Measurements from ENCODE around the gene SORL1.

Gene SORL1

DNA sequence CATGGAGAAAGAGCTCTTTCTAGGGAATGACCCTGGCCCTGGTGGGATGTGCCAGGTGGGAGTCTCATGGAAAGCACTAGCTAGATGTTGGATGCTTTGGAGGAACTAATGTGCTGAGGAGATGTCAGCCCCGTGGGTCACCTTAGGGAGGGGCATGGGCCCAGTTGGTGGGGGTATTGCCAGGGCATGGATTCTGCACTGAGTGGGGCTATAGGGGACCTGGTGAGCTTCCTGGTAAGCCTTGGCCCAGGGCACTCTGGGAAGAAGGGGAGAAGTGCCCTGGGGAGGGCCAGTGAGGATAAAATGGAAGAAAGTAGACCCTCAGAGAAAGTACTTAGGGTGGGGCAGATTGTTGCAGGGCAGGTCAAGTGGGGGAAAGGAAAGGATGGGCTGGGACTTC lies 65.9 kb downstream of the SORL1 start:
- TF ChIP-seq, protein P1, sequence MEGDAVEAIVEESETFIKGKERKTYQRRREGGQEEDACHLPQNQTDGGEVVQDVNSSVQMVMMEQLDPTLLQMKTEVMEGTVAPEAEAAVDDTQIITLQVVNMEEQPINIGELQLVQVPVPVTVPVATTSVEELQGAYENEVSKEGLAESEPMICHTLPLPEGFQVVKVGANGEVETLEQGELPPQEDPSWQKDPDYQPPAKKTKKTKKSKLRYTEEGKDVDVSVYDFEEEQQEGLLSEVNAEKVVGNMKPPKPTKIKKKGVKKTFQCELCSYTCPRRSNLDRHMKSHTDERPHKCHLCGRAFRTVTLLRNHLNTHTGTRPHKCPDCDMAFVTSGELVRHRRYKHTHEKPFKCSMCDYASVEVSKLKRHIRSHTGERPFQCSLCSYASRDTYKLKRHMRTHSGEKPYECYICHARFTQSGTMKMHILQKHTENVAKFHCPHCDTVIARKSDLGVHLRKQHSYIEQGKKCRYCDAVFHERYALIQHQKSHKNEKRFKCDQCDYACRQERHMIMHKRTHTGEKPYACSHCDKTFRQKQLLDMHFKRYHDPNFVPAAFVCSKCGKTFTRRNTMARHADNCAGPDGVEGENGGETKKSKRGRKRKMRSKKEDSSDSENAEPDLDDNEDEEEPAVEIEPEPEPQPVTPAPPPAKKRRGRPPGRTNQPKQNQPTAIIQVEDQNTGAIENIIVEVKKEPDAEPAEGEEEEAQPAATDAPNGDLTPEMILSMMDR (IDR thresholded peaks at IDR 0.05; ENCODE audit: borderline replicate concordance, insufficient read depth, low read depth, low read length), result no peak
- H3K4me3 ChIP-seq (ENCODE audit: low read depth, low read length), result no peak overlapping the region

- no peak overlapping the region for H3K4me3 ChIP-seq (ENCODE audit: low read depth, low read length)
- TF ChIP-seq, protein P1 (IDR thresholded peaks at IDR 0.05; ENCODE audit: borderline replicate concordance, insufficient read depth, low read depth, low read length), result no peak
Observed at GRCh38 chr11:121520243-121521144, 68.4 kb downstream of the SORL1 start.

DNA sequence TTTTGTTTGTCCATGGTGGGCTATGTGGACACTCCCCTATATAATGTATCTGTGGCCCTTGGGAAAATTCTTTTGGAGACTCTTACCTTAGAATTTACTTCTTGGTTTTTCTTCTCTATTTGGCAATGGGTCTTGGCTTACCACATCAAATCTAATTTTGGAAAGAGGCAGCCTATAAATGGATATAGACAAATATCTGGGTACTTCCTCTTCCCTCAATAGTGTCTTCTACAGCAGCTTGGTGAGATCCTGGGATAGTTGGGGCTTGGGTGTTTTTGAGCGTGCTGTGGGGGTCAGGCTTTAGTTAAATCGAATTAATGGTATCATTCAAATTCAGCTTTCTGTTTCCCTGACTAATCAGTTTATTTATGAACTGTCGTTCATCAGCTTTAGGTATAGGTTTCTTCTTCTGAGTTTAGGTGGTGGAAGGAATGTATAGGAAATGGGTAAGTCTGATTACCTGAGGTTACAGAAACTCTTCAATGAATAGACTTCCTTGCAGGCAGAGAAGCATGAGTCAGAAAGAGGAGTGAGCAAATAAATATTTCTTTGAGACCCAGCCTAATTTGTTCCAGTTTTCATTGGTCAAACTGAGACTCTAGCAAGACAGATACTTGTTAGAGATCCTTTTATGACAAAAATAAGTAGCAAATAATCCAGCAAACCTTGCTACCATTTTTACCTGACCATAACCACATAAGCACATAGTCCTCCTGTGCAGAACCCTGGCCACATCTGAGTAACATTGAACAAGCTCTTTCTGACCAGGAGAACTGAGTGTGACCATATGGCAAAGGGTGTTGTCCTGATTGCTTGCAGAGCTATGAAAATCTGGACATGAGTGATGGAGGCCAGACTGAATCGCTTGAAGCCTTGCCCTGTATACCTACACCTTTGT lies 69.3 kb downstream of the SORL1 start:
- H3K4me3 ChIP-seq (ENCODE audit: low read depth, low read length), result no peak overlapping the region
- TF ChIP-seq, protein P1 (IDR thresholded peaks at IDR 0.05; ENCODE audit: borderline replicate concordance, insufficient read depth, low read depth, low read length), result no peak

GRCh38 chr11:121522043-121522941 lies 70.2 kb downstream of the SORL1 start:
- TF ChIP-seq, protein P1 (IDR thresholded peaks at IDR 0.05; ENCODE audit: borderline replicate concordance, insufficient read depth, low read depth, low read length), result no peak
- no peak overlapping the region for H3K4me3 ChIP-seq (ENCODE audit: low read depth, low read length)

DNA sequence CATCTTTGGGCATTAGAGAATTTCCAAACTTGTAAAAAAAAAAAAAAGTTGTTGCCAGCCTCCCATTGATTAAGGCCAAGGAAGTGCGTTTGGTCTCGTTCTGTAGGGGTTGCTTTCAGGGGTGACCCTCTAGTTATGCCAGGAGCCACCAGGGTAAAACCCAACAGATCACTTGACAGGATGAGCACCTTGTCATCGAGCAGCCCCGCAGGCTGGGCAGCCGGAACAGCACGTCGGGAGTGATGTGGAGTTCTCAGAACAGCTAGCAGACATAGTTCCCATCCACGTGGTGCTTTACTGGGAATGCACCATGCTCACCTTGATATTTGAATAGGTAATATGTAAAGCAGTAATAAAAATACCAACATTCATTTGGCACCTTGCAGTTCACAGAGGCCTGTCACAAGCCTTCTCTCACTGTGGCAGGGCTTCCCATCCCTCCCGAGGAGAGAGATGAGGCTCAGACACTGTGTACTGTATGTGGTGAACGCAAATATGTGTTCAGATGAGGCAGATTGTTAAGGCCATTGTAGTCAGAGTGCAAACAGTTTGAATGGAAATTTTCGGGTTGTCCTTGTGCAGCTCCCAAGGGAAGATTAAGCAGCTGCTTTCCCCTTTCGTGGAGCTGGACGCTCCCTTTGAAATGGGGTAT lies 71.6 kb downstream of the SORL1 start:
- TF ChIP-seq, protein P1 (IDR thresholded peaks at IDR 0.05; ENCODE audit: borderline replicate concordance, insufficient read depth, low read depth, low read length), result no peak

DNA sequence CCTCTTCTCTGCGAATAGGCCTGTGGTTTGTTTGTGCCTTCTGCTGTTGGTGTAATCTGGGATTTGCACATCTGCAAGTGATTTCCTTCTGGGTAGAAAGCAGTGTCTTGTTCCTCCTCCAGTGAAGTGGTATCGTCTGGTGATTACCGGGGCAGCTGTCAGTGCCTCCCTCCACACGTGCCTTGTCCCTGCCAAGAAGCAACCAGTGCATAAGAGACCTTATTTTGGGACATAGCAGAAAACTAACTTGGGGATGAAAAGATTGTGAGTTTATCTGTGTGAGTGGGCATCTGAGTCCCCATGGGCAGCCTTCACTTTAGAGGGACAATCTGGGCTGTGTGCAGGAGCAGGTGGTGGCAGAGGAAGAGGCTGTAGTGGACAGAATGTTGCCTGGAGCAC lies 72.1 kb downstream of the SORL1 start:
- TF ChIP-seq, protein P1 (IDR thresholded peaks at IDR 0.05; ENCODE audit: borderline replicate concordance, insufficient read depth, low read depth, low read length), result no peak

More for the DNA sequence above, 71.6 kb downstream of the SORL1 start:
- H3K4me3 ChIP-seq (ENCODE audit: low read depth, low read length), result no peak overlapping the region

More for the DNA sequence above, 72.1 kb downstream of the SORL1 start:
- H3K4me3 ChIP-seq (ENCODE audit: low read depth, low read length), result no peak overlapping the region
